T-helper 1 cell treated with Interleukin-12 subunit alpha and Interleukin-12 subunit beta and Interleukin-4 antibody, amounts not matched to agents 30 ng/mL and 1 ng/mL, for 36 hours (primary cell): ENCODE results near the gene ITGA11. TPM values are rescaled to one million over a fixed set of nuclear protein-coding genes. Genes with fewer than 3 reads are reported as not detected.

ENCODE experiments used
- intact Hi-C: fragments of 100-400 bp; cut with micrococcal nuclease; formaldehyde crosslinking; loops from one replicate; pipeline ENCODE4 v1.15.1; 2024
- total RNA-seq: library from RNA; stranded (reverse); gene quantifications from 2 replicates; pipeline ENCODE4 v1.2.3, GENCODE V29; 2022

ITGA11 gene
- total RNA-seq, 1 donor from 2014 or later, result 1.7 TPM

GRCh38 chr15:68360721-68361120, 71.2 kb downstream of the ITGA11 start:
- intact Hi-C loops, result no loop called here

- intact Hi-C loops, result no loop called here
These were observed 75.2 kb downstream of the ITGA11 start for GRCh38 chr15:68356778-68357177.

DNA sequence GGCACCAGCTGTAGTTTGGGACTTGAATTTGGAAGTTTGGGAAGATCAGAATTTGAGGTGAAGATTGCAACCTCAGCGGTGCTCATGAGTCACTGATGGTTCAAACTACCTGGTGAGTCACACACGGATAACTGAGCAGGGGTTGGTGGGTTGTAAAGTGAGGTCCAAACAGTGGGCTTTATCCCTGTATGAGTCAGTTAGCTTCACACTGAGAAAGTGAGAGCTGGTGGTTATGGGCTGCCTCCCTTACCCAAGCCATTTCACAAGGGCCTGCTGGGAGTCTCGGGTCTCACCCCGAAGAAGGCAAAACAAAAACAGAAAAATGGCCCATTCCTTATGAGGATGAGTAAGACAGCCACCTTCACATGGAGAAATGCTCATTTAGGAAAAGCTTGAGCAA, 77.0 kb downstream of the ITGA11 start:
- intact Hi-C loops, result no loop called here

DNA sequence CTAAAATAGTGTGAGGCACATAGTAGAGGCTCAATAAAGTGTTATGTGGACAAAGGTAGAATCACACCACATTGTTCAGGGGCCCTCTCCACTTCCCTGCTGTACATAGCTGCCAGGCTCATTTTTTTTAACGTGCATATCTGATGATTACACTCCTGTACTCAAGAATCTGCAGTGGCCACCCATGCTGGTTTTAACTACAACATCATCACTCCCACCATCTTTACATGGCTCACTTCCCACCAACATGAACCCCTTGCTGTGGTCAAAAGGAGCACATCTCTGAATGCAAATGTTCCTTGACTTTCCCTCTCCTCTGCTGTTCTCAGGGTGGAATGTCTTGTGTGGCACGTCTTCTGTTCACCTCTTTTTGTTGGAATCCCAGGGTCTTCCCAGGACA, 77.7 kb downstream of the ITGA11 start:
- intact Hi-C loops, result no loop called here

DNA sequence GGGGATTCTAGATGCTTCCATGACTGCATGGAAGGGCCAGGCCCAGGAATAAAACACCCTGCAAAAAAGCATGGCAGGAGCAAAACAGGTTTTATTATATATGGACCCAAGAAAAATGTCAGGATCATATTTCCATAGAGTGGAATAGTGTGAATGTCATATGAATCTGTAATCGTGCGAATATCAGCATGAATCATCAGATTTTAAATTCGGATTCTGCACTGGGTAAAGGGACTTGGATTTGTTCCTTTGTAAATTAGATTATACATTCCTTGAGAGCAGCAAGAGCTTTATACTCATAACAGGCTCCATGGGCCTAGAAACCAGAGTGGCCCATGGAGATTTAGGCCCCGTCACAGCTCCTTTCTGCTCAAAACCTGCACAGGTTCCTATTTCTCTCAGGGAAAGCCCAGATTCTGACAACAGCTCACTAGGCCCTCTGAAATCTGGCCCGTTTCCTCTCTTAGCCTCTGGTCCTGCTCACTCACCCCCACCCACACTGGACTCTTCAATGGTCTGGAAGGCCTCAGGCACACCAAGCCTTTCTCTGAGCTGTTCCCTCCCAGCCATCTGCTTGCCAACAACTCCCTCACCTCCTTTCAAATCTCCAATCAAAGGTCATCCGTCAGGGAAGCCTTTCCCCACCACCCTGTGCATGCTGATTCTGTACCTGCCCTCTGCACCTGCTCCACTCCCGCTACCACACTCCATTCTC, 78.4 kb downstream of the ITGA11 start:
- intact Hi-C loops, result no loop called here

GRCh38 chr15:68352401-68353062, 79.4 kb downstream of the ITGA11 start:
- intact Hi-C loops, result no loop called here

GRCh38 chr15:68349151-68349550, 82.8 kb downstream of the ITGA11 start:
- intact Hi-C loops, result no loop called here

DNA sequence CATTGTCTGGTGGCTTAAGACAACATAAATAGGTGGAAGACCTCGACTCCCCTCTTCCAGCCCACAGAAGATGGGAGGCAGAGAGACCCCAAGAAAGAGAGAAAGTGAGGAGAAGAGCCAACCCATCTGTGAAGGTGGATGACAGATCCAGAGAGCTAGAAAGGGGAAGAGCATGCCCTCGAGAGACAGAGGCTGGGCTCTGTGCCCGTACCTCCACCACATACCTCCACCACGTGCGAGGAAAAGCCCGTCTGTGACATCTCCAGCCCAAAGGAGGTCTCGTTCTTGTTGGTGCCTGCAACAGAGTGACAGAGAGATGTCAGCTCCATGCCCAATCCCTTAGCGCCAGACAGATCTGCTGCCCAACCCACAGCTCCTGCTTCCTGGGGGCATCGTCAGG, 83.4 kb downstream of the ITGA11 start:
- intact Hi-C loops, result no loop called here

DNA sequence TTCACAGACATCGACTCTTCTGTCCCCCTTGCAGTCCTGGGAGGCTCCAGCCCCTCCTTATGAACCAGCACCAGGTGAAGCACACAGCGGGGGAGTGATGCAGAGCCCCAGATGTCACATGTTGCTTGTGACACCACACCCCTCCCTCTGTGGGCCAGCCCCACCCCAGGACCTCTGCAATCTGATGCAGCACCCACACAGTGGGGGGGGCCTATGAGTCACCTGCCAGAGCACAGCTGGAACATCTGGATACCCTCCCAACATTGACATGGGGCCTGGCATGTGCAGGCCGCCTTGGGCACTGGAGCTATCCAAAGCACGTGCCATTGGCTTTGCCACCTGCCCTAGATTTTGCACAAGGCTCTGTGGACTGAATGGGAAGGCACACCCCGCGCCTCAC, 83.9 kb downstream of the ITGA11 start:
- intact Hi-C loops, result no loop called here

GRCh38 chr15:68347392-68347791, 84.6 kb downstream of the ITGA11 start:
- intact Hi-C loops, result no loop called here

GRCh38 chr15:68346979-68347378, 85.0 kb downstream of the ITGA11 start:
- intact Hi-C loops, result no loop called here

DNA sequence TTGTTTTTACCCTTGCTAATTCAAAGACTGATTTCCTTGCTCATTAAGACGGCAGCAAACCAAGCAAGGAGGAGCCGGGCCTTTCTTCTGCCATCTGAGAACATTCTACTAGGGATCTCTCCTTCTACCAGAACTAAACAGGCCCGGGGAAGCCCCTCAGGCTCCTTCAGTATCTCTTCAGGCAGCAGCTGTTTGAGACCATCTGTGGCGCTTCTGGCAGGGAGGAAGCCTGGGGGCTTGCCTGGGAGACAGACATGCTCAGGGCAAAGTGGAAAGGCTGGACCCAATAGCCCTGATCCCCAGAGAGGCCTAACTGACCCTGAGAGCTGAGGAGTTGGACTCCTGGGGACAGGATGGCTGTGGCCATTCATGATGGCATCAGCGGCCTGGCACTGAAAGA, 86.5 kb downstream of the ITGA11 start:
- intact Hi-C loops, result no loop called here

- intact Hi-C loops, result no loop called here
These were observed 87.4 kb downstream of the ITGA11 start for GRCh38 chr15:68344600-68344999.

- intact Hi-C loops, result no loop called here
These were observed 88.3 kb downstream of the ITGA11 start for GRCh38 chr15:68343579-68344225.

GRCh38 chr15:68341760-68342725, 89.9 kb downstream of the ITGA11 start:
- intact Hi-C loops, result no loop called here

- intact Hi-C loops, result no loop called here
These were observed 91.0 kb downstream of the ITGA11 start for GRCh38 chr15:68340726-68341671.

DNA sequence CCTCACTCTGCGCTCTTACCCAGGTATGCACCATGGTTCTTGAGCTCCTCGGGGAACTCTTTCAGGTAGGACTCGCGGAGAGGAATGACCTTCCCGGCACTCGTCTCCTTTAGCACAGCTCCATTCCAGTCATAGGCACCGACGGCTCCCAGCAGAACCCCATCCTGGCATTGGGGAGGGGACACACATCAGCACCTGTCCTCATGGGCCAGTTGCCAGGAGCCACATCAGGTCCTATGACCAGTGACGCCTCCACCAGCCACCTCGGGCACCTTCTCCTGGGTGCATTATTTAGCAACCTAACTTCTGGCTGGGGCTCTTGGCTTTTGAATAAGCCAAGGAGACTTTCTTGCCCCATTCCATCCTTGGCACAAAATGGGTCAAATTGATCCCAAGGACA, 92.5 kb downstream of the ITGA11 start:
- intact Hi-C loops, result no loop called here

DNA sequence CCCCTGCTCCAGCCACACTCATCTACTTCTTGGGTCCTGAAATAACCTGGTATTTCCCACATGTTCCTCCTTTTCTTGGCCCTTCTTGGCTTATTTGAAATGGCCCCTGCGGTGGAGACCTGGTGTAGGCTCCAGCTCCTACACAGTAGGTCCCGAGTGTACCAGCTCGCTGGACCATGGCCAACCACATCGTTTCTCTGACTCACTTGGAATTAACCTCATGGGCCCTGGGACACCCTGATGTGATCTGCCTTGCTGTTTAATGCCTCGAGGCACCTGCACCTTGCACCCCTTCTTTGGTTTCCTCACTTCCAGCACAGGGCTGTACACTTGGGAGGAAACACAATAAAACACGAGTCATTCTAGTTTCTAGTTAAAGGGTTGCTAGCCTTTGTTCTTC, 94.1 kb downstream of the ITGA11 start:
- intact Hi-C loops, result no loop called here

GRCh38 chr15:68336516-68336915, 95.4 kb downstream of the ITGA11 start:
- intact Hi-C loops, result no loop called here

DNA sequence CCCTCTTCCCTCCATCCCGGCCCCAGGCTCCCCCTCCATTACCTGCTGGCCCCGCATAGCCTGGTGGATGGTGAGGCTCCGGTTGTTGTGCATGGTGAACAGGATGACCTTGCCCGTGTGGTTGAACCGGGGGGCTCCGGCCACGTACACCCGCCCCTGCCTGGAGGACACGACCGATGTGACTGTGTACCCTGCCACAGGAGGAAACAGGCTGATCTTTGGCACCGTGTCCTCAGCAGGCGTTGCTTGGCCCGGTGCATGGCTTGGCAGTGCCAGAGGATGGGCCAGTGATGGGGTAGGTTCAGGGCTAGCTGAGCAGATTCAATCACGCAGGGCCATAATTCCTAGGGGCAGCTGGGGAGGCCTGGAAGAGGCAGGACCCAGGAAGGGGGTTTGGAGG, 96.3 kb downstream of the ITGA11 start:
- intact Hi-C loops, result no loop called here
